Ammon's horn (tissue), 1 donor: ENCODE data around the gene TSC22D3.
"Not testable (repeated sequence)": the region's sequence is repeated elsewhere in the genome, so short reads cannot be mapped to it uniquely, and the experiment has no call there.

ENCODE experiments used
- DNase-seq: peaks from one replicate; pipeline ENCODE4 v3.0.0-alpha.2; 2016; ENCODE audit warnings: low spot score

Gene TSC22D3

DNA sequence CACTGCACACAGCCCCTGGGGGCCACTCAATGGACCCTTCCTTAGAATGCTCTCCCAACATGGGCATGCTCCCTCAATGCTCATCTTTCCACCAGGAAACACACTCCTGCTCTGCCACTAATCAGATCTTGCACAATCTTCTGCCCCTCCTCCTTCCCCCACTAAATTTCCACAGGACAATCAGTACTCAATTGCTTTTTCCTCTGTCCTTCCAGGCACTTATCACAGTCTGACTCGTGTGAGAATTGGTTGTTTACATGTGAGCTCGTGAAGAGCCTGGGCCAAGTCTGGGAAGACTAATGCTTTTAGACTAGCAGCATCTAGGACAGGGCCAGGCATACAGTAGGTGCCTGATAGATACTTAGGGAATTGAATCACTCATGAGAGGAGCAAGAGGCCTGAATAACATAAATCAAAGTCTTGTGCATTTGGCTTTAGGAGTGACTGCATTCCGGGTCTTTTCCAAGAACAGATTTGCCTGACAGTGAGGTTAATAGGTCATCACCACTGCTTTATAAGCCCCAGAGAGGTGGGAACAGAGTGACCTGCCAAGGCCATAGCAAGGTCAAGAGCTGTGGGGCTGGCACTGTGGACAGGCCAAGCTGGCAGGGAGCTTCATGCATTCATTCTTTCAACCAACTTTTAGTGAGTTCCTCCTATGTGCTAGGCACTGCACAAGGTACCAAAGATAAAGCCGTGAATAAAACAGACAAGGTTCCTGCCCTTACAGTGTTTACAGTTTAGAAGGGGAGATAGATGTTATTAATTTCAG lies 92.3 kb downstream of the TSC22D3 start:
- DNase-seq: no peak

DNA sequence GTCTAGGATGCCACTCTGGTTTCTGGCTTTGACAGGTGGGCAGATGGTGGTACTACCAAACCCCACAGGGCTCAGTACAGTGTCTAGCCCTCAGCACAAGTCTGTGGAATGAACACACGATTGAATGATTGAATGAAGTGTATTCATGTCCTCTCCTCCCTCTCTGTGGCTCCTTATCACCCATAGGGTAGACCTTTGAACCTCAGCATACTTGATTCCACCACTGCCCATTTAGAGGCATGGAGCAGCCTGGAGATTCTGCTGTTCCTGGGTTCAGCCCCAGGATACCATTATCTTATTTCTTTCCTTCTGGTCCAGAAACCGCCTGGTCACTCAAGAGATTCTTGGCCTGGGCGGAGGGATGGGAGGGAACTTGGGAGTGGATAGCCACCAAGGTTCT lies 93.3 kb downstream of the TSC22D3 start:
- no peak for DNase-seq

DNA sequence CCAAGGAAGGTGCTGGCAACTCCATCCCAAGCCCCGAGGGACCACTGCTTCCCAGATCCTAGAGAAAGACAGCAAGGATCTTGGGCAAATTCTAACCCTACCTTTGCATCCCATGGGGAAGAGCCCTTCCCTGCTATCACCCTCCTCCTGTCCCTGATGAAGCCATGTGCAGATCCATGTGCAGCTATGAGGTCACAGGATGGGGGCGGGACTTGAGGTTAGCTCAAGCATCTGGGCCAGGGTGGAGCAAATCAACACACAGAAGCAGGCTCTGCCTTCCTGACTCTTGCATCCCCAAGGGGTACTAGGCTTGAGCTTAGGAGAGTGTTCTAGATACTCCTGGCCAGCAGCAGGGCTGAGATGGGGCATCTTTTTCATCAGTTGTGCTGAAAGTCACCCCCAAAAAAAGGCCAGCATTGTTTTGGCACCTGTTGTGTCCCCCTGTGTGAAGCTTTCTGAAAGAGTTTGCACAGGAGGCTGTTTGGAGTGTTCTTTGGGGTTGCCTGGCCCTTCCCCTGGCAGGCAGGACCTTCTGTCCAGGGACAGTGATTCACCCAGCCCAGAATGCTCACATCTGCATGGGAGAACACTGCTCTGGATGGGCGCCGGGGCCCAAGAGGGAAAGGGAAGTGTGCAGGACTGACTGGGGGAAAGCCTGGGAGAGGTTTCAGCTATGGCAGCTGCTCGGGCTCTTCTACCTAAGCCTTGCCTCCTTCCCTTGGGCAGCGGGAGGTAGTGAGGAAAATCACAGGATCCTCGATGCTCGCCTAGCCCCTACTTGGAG lies 96.4 kb downstream of the TSC22D3 start:
- no peak for DNase-seq

DNA sequence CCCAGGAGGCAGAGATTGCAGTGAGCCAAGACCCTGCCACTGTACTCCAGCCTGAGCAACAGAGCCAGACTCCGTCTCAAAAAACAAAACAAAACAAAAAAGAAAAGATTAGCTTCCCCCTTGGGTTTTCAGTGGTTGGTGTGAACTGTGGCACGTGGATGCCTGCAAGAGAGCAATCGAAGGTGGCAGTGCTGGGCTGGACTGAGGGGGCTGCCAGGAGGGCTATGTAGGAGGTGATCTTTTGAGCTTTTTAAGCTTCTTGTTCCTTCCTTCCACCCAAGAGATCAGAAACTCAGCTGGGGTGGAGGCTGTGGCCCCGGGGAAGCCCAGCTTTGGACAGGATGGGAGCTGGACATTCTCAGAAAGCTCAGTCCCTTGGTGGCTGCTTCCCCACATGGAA lies 97.7 kb downstream of the TSC22D3 start:
- no peak for DNase-seq

DNA sequence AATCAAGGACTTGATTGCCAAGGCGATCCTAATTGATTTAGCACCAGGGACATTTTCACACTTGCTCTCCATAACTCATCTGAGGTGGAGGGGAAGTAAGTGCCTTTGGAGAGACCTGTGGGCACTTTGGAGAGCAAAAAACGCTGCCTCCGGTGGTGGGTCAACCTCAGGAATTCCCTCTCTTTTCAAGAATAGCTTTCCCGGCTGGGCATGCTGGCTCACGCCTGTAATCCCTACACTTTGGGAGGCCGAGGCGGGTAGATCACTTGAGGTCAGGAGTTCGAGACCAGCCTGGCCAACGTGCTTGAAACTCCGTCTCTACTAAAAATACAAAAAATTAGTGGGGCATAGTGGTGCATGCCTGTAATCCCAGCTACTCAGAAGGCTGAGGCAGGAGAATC lies 98.1 kb downstream of the TSC22D3 start:
- DNase-seq: no peak

DNA sequence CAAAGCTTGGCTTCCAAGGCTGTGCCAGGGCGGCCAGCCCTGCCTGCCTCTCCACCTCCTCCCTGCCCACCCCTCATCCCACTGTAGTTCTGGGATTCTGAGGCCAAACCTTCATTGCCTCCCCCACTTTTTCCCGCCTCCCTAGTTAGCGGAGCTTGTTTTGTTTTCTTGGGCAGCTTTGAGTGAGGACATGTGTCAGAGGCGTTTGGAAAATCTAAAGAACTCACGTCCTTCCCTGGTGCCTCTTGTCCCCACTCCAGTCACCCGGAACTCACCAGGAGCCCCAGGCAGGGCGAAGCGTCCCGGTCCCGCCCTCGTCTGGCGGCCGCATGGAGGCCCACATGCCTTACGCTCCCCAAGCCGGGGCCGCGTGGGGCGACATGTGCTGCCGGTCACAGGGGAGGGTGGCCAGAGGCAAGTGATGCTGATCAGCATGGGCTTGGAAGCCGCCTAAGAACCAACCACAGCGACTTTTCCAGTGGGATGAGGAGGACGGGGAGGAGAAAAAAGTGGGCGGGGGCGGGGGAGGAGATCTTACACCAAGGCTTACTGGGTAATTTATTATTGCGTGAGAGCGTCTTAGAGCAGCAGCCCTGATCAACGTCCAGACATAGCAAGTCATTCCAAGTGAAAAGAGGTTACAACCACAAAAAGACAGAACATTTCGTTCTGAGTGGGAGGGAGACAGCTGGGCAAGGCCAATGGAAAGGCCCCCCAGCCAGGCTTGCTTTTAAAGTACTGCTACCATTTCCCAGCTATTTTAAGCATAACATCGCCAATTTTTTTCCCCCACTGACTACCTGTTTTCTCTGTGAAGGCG lies 98.8 kb downstream of the TSC22D3 start:
- DNase-seq: peak; percentile 49

DNA sequence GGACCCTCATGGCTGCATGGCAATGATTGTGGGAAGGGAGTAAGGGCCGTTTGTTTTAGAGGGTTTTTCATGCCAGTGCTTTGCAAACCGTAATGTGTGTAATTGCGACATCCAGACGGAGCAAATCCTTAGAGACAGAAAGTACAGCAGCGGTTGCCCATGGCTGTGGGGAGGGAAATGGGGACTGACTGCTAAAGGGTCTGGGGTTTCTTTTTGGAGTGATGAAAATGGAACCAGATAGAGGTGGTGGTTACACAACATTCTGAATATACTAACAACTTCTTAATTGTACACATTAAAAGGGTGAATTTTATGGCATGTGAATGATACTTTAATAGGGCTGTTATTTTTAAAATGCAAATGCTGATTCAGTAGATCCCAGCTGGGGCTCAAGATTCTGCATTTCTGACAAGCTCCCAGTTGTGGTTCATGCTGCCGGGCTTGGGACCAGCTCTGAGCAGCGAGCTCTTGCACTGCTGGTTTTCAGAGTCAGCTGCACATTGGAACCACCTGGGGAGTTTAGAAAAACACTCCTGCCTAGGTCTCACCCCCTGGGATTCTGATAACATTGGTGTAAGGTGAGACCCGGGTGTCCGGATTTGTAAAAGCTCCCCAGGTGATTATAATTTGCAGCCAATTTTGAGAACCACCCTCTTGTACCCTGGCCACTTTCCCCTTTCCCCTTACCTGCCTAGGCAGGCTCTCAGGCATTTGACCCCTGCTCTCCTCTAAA lies 99.6 kb downstream of the TSC22D3 start:
- DNase-seq: peak; percentile 55

DNA sequence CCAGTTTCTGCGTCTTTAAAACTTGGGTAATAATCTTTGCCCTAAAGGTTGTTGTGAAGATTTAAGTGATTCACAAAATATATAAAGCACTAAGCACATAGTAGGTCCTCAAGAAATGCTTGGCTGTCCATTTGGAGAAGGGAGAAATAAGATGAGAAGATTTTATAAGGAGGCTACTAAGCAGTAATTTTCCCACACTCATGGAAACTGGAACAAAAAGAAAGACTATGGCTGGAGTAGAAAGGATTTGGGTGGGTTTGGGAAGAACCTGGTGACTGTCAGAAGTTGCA lies 100.3 kb downstream of the TSC22D3 start:
- no peak for DNase-seq

DNA sequence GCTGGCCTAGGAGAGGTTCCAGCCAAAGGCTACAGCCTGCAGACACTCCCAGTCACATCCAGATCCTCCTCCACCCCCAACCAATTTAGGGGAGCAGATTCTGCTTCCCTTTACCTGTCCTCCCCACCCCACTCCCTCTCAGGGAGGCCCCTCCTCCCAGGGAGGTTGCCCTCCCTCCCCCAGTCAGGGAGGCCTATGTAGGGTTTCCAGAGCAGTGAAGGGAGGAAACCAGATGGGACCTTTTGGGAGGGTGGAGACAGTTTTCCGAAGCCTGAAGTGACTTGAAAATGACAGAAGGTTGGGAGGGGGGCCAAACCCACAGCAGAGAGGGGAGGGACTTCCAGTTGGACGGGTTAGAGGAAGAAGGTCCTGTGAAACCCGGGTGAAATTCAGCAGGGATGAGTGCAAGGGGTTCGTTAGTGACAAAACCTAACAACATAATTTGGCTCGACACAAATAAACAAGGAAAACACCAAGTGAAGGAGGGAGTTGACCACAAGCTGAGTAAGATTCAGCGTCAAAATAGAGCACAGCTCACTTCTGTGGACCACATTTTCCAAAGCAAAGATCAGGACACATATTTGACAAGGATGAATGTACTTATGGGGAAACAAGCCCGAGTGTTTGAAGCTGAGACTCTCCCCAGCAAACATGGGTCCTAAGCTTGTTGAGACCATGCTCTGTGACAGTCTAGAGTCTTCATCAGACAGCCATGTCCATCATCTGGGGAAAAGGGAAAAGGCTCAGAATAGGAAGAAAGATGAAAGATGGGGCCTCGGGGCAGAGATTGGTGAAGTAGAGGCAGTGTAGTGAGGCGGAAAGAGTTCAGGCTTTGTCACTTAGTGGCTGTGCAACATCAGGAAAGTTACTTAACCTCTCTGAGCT lies 100.9 kb downstream of the TSC22D3 start:
- DNase-seq: peak; percentile 39

DNA sequence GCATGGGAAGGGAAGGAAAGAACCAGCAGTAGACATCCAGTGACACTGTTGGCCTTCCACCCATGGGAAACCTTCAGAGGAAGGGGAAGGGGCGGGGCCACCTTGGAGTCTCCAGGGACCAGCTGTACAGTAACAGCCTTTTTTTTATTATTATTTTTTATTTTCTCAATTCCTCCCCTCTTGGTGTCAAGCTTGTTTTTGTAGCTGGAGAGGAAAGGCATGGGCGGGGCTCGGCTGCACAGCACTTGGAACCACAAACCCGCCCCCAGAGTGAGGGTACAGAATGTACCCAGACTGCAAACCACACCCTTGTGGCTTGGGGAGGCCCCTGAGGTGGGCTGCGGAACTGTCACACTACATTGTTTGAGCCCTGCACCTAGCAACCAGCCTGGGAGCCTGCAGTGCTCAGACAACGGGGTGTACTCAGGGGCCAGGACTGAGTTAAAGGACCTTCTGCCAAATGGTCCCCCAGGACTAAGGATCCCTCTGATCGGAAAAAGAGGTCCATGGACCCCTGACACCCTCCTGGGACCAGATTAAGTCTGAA lies 101.6 kb downstream of the TSC22D3 start:
- peak; percentile 42 for DNase-seq

DNA sequence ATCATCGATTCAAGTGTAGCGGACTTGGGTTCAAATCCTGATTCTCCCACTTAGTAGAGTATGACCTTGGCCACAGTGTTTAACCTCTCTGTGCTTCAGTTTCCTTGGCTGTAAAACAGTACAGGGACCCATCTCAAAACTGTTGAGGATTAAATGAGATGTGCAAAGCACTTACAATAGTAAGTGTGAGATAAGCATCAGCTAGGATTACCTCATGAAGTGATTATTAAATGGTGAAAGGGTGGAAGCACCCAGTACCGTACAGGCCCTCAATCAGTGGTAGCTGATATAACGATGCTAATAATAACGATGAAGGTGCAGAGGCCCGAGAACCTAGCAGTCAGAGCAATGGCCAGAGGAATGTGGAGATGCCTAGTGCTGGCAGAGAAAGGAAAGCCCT lies 102.2 kb downstream of the TSC22D3 start:
- DNase-seq: no peak

DNA sequence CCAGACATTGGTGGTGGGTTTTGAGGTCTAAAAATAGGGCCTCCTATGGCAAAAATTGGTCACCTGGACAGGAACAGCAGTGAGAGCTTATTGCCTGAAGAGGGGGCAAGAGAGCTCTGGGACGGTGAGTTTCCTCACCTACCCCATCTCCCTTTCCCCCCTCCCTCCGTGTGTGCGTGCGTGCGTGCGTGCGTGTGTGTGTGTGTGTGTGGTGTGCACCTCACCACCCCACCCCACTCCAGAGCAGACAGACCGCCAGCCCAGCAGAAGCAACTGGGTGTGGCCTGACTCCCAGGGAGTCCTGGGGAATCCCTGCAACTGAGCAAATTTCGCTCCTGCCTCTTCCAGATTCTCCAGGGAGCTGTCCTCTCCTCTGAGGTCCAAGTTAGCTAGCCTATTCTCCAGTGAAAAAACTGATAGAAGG lies 102.6 kb downstream of the TSC22D3 start:
- peak; percentile 57 for DNase-seq

DNA sequence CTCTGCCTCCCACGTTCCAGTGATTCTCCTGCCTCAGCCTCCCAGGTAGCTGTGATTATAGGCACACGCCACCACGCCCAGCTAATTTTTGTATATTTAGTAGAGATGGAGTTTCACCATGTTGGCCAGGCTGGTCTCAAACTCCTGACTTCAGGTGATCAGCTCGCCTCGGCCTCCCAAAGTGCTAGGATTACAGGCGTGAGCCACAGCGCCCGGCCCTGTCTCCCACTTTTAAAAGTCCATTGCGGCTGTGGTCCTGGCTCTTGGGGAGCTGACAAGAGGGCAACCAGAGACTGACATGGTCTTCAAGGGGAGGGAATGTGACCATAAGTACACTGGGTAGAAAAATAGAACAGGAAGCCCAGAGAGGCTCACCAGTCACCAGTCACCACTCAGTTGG lies 104.3 kb downstream of the TSC22D3 start:
- DNase-seq: not testable (repeated sequence)

DNA sequence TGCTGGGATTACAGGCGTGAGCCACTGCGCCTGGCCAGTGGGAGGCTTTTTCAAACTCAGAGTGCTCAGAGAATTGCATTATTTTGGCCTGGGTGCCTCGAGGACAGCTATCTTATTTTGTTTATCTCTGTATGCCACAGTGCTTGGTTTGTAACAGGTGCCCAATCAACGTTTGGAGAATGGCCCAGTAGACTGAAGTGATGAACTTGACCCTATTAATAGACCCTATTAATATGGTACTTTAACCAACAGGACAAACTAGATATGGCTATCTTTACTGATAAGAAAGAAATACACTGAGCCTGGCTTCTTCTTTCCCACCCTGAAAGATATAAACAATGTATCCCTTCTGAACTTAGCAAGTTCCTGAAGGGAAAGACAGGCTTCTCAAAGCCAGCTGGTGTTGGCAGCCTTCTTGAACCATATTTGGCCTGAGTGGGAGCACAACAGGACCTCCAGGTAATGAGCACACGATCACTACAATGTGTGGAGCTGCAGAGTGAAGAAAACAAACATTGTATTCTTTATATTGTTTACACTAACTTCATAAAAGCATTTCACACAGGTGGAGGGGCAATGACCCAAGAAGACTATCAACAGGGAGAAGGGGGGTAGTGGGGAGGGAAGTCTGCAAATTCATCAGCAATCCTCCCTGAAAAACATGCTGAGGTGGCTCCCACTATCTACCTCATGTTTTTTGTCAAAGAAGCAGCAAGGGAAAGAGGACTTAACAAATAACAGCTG lies 105.5 kb downstream of the TSC22D3 start:
- no peak for DNase-seq

DNA sequence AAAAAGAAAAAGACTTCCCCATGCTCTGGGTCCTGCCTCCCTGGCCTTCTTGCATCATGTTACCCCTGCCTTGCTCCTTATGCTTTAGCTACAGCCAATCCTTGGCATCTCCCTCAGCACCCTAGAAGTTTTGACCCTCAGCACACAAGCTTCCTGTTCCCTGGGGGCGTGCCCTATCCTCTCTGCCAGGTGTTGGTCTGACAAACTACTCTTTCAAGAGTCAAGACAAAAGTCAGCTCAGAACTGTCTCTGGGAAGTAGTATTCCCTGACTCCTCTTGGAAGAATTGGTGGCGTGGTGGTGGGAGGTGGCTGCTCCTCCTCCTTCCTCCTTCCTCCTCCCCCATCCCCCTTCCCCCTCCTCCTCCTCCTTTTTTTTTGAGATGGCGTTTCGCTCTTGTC lies 106.3 kb downstream of the TSC22D3 start:
- no peak for DNase-seq

DNA sequence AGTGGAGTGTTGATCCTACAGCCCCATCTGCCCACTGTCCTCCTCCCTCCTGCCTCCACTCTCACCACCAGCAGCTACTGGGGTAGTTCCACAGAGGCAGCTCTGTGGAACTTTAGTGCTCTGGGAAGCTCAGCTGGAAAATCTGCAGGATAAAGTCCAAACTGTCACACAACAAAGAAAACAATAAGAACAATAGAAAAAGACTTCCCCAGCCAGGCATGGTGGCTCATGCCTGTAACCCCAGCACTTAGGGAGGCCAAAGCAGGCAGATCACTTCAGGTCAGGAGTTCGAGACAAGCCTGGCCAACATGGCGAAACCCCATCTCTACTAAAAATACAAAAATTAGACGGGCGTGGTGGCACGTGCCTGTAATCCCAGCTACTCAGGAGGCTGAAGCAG lies 106.9 kb downstream of the TSC22D3 start:
- DNase-seq: not testable (repeated sequence)

DNA sequence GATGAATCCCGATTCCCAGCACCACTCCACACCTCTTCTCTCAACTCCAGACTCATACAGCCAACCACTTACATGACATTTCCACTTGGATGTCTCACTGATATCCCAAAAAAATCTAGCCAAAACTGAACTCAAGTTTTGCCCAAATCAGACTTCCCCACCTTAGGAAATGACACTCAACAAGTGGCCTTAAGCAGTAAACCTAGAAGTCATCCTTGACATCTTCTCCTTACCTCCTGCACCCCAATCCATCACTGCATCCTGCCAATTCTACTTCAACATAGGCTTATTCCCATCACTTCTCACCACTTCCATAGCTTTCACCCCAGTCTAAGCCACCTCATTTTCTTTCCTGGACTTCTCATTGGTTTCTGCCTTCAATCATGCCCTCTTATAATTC lies 108.2 kb downstream of the TSC22D3 start:
- DNase-seq: no peak

DNA sequence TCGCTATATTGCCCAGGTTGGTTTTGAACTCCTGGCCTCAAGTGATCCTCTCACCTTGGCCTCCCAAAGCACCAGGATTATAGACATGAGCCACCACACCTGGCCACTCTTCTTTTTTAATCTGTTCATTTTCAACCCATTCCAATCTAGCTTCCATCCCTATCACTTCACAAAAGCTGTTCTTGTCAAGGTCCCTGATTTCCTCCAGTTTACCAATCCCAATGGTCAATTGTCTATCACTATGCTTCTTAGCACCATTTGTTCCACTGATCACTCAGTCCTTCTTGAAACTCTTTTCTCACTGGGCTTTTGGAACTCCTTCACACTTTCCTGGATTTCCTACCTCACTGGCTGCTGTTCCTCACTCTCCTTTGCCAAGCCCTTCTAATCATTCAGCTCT lies 108.7 kb downstream of the TSC22D3 start:
- DNase-seq: no peak
